ENCODE results near the gene PLOD1.

PLOD1 gene

GRCh38 chr1:11925938-11926292 lies 8.6 kb upstream of the PLOD1 start:
- no peak for TF ChIP-seq CTCF (IDR thresholded peaks at IDR 0.05; ENCODE audit: poor library complexity, severe bottlenecking)
- Histone ChIP-seq H3K27ac (ENCODE audit: poor library complexity, severe bottlenecking) (peak overlapping the region; percentile 85), H3K27me3 (ENCODE audit: insufficient read depth, poor library complexity, severe bottlenecking) (no peaks in the 10 kb centered on the region), H3K4me1 (ENCODE audit: insufficient read depth, poor library complexity, severe bottlenecking) (peaks cover 27% of the 10 kb centered on the region), H3K4me3 (ENCODE audit: severe bottlenecking) (peak overlapping the region; percentile 76), H3K36me3 (ENCODE audit: low read depth) (peaks cover 26% of the 10 kb centered on the region), H3K9me3 (ENCODE audit: severe bottlenecking) (no peaks in the 10 kb centered on the region)
- no peak; the same call in 2 of the 3 replicates for ATAC-seq (ENCODE audit: low read depth)
- no peak for DNase-seq (ENCODE audit: low spot score)

DNA sequence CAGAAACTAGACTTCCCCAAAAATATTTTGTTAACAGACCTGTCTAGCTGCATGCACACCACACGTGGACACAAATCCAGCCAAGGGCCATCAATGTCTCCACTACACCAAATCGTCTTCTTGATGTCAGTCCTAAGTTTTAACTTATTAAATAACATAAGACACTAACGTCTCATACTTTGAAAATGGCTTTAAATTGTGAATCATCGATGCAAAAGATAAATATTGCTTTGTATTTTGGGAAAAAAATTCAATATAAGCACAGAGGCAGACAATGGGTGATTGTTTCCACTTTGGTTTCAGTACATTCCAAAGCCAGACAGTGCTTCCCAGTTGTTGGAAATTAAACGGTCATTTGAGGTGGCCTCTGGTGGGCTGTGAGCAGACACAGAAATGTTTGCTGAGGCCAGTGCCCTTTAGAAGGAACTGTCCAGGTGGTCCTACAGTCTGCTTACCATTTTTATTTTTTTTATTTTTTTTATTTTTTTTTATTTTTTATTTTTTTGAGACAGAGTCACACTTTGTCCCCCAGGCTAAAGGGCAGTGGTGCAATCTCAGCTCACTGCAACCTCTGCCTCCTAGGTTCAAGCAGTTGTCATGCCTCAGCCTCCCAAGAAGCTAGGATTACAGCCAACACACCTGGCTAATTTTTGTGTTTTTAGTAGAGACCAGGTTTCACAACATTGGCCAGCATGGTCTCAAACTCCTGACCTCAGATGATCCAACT lies 6.5 kb upstream of the PLOD1 start:
- Histone ChIP-seq H3K4me1 (ENCODE audit: insufficient read depth, poor library complexity, severe bottlenecking) (peaks cover 31% of the 10 kb centered on the region), H3K27ac (ENCODE audit: poor library complexity, severe bottlenecking) (peak overlapping the region; percentile 85), H3K9me3 (ENCODE audit: severe bottlenecking) (no peaks in the 10 kb centered on the region), H3K4me3 (ENCODE audit: severe bottlenecking) (no peak overlapping the region), H3K36me3 (ENCODE audit: low read depth) (peaks cover 9% of the 10 kb centered on the region), H3K27me3 (ENCODE audit: insufficient read depth, poor library complexity, severe bottlenecking) (no peaks in the 10 kb centered on the region)
- TF ChIP-seq CTCF (IDR thresholded peaks at IDR 0.05; ENCODE audit: poor library complexity, severe bottlenecking), result no peak
- DNase-seq (ENCODE audit: low spot score) (no peak), ATAC-seq (ENCODE audit: low read depth) (peak; percentile 37; the same call in 2 of the 3 replicates)

GRCh38 chr1:11929849-11930248 lies 4.7 kb upstream of the PLOD1 start:
- Histone ChIP-seq H3K9me3 (ENCODE audit: severe bottlenecking) (no peaks in the 10 kb centered on the region), H3K27me3 (ENCODE audit: insufficient read depth, poor library complexity, severe bottlenecking) (no peaks in the 10 kb centered on the region), H3K4me1 (ENCODE audit: insufficient read depth, poor library complexity, severe bottlenecking) (peaks cover 26% of the 10 kb centered on the region), H3K27ac (ENCODE audit: poor library complexity, severe bottlenecking) (peak overlapping the region; percentile 85), H3K36me3 (ENCODE audit: low read depth) (no peaks in the 10 kb centered on the region), H3K4me3 (ENCODE audit: severe bottlenecking) (no peak overlapping the region)
- ATAC-seq (ENCODE audit: low read depth), result no peak
- no peak for TF ChIP-seq CTCF (IDR thresholded peaks at IDR 0.05; ENCODE audit: poor library complexity, severe bottlenecking)
- DNase-seq (ENCODE audit: low spot score), result no peak

GRCh38 chr1:11930571-11931445 lies 3.7 kb upstream of the PLOD1 start:
- H3K4me1 ChIP-seq (ENCODE audit: insufficient read depth, poor library complexity, severe bottlenecking), result peaks cover 26% of the 10 kb centered on the region
- ATAC-seq (ENCODE audit: low read depth), result no peak
- H3K36me3 ChIP-seq (ENCODE audit: low read depth), result no peaks in the 10 kb centered on the region
- peak overlapping the region; percentile 85 for H3K27ac ChIP-seq (ENCODE audit: poor library complexity, severe bottlenecking)
- H3K27me3 ChIP-seq (ENCODE audit: insufficient read depth, poor library complexity, severe bottlenecking), result no peaks in the 10 kb centered on the region
- DNase-seq (ENCODE audit: low spot score), result no peak
- H3K9me3 ChIP-seq (ENCODE audit: severe bottlenecking), result no peaks in the 10 kb centered on the region
- TF ChIP-seq CTCF (IDR thresholded peaks at IDR 0.05; ENCODE audit: poor library complexity, severe bottlenecking), result no peak
- no peak overlapping the region for H3K4me3 ChIP-seq (ENCODE audit: severe bottlenecking)

All from RWPE2 (cell line).